ENCODE results near the gene KRT85.

GRCh38 chr12:52371716-52372115, 4.4 kb upstream of the KRT85 start:
- TF ChIP-seq EZH2 (IDR thresholded peaks at IDR 0.05), result no peak
- no peak for TF ChIP-seq POLR2AphosphoS5 (IDR thresholded peaks at IDR 0.05; ENCODE audit: borderline replicate concordance, low read depth, low read length)
- no peak for TF ChIP-seq FOXP2 (optimal IDR thresholded peaks at IDR 0.05; ENCODE audit: control extremely low read depth, extremely low read length, insufficient read depth)

All from SK-N-MC (cell line).